PC-3 (cell line): ENCODE data around the gene ZBTB16. TPM values are rescaled to one million over a fixed set of nuclear protein-coding genes. Genes with fewer than 3 reads are reported as not detected.

Experiments used
- ATAC-seq: fragments of 200-7000 bp; cut with Tn5 transposase; 2 replicates; pipeline ENCODE4 v1.9.1; 2020; ENCODE audit warnings: mild to moderate bottlenecking, moderate library complexity
- BruUV-seq: library from RNA; stranded (reverse); fragments of 400-500 nt; replicated peaks from 2 replicates; lab custom pipeline; 2021; lab: Mats Ljungman, UMichigan
- CTCF ChIA-PET: fragments of 300-600 bp; sonication (Branson Sonifier 250); formaldehyde crosslinking; loops from one replicate; lab custom pipeline; 2022; ENCODE audit warnings: antibody characterized with exemption; lab: Charles Lee
- POLR2A ChIA-PET: fragments of 300-600 bp; sonication (Branson Sonifier 250); formaldehyde crosslinking; loops from one replicate; lab custom pipeline; 2022; ENCODE audit warnings: antibody characterized with exemption; ENCODE audit not compliant: unreplicated experiment; lab: Charles Lee
- DNase-seq: peaks from one replicate; pipeline ENCODE4 v3.0.0-alpha.2; 2015
- H2AFZ ChIP-seq: fragments of 300-600 bp; sonication (generic); 2 replicates; pipeline ENCODE4 v1.6.0; 2016; ENCODE audit warnings: antibody characterized with exemption, low read length
- H3F3A ChIP-seq: fragments of 300-600 bp; sonication (generic); one replicate; pipeline ENCODE4 v1.6.0; 2017; ENCODE audit warnings: antibody characterized with exemption, low read length, control low read depth, mild to moderate bottlenecking; ENCODE audit not compliant: unreplicated experiment
- H3K27ac ChIP-seq: fragments of 300-600 bp; sonication (generic); 2 replicates; pipeline ENCODE4 v1.5.1; 2016; ENCODE audit warnings: mild to moderate bottlenecking, low read length
- H3K27me3 ChIP-seq: fragments of 300-600 bp; sonication (generic); 2 replicates; pipeline ENCODE4 v1.6.1; 2016; ENCODE audit warnings: low read length, mixed read lengths
- H3K36me3 ChIP-seq: fragments of 300-600 bp; sonication (generic); 2 replicates; pipeline ENCODE4 v1.6.1; 2016; ENCODE audit warnings: low read depth, mixed run types, low read length, mixed read lengths
- H3K4me1 ChIP-seq: fragments of 300-600 bp; sonication (generic); 2 replicates; pipeline ENCODE4 v1.5.1; 2016; ENCODE audit warnings: low read length; ENCODE audit not compliant: insufficient read depth
- H3K4me2 ChIP-seq: fragments of 300-600 bp; sonication (generic); 2 replicates; pipeline ENCODE4 v1.6.0; 2016; ENCODE audit warnings: low read length
- H3K4me3 ChIP-seq: fragments of 300-600 bp; sonication (generic); 2 replicates; pipeline ENCODE4 v1.5.1; 2016; ENCODE audit warnings: mild to moderate bottlenecking, low read length, mixed read lengths
- H3K79me2 ChIP-seq: fragments of 300-600 bp; sonication (generic); 2 replicates; pipeline ENCODE4 v1.6.1; 2017; ENCODE audit warnings: low read length, mixed read lengths
- H3K9ac ChIP-seq: fragments of 300-600 bp; sonication (generic); 2 replicates; pipeline ENCODE4 v1.6.0; 2016; ENCODE audit warnings: mild to moderate bottlenecking, low read length
- H3K9me2 ChIP-seq: fragments of 300-600 bp; sonication (generic); replicated peaks from 2 replicates; pipeline ENCODE4 v1.6.1; 2016; ENCODE audit warnings: mixed run types, low read length, mixed read lengths
- H3K9me3 ChIP-seq: fragments of 300-600 bp; sonication (generic); 2 replicates; pipeline ENCODE4 v1.6.1; 2016; ENCODE audit warnings: low read length, mixed read lengths
- H4K20me1 ChIP-seq: fragments of 300-600 bp; sonication (generic); 2 replicates; pipeline ENCODE4 v1.6.1; 2016; ENCODE audit warnings: low read length, mixed read lengths
- CTCF ChIP-seq: fragments of 300-600 bp; sonication (generic); conservative IDR thresholded peaks from 2 replicates; pipeline ENCODE4 v1.5.1; 2017; ENCODE audit warnings: antibody characterized with exemption, low read depth, mild to moderate bottlenecking, low read length
- EZH2 ChIP-seq: fragments of 300-600 bp; sonication (generic); IDR thresholded peaks from one replicate; pipeline ENCODE4 v1.6.1; 2017; ENCODE audit warnings: antibody characterized with exemption, mild to moderate bottlenecking, low read length; ENCODE audit not compliant: unreplicated experiment
- EZH2phosphoT487 ChIP-seq: fragments of 300-600 bp; sonication (generic); IDR thresholded peaks from 2 replicates; pipeline ENCODE4 v1.6.1; 2018; ENCODE audit warnings: mild to moderate bottlenecking, antibody characterized with exemption, low read length, borderline replicate concordance
- intact Hi-C: fragments of 100-400 bp; cut with micrococcal nuclease; formaldehyde crosslinking; loops from 2 replicates; pipeline ENCODE4 v1.9.0; 2023
- total RNA-seq: library from RNA; depleted of rRNA; stranded (reverse); fragments of >200 nt; gene quantifications from 2 replicates; pipeline ENCODE4 v1.2.3, GENCODE V29; 2014

ZBTB16 gene
- total RNA-seq, 1 experiment from 2014 or later = not detected

DNA sequence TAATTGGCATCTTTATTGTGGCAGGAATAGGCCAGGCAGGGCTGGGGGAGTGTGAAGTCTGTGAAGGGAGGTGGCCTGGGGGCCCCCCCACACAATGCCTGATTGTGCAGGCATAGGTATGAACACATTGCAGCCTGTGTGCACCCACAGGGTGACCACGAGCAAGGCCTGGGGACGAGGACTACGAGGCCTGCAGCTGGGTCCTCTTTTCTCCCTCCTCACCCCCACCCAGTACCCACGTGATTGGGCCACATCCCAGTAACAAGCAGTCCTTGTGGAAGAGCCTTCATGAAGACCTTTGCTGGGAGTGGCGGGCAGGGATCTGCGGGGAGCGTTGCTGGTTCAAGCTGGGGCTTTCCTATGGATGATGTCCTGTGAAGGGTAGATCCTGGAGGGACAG lies 29.3 kb downstream of the ZBTB16 start:
- Histone ChIP-seq H3K4me3 (no peak overlapping the region), H3K4me2 (no peak overlapping the region), H3K9me3 (no peaks in the 10 kb centered on the region), H3K27me3 (peaks cover 47% of the 10 kb centered on the region), H3K9me2 (no peaks in the 10 kb centered on the region), H3F3A (no peaks in the 10 kb centered on the region), H3K36me3 (no peaks in the 10 kb centered on the region), H4K20me1 (no peaks in the 10 kb centered on the region), H3K27ac (no peak overlapping the region), H3K9ac (no peak overlapping the region), H2AFZ (no peak overlapping the region), H3K4me1 (no peaks in the 10 kb centered on the region), H3K79me2 (no peaks in the 10 kb centered on the region)
- DNase-seq (no peak), ATAC-seq (no peak)
- ChIA-PET CTCF (no interaction called here), POLR2A (no interaction called here)
- intact Hi-C loops = no loop called here
- no TSS peak for BruUV-seq
- TF ChIP-seq EZH2phosphoT487 = no peak
- TF ChIP-seq CTCF = no peak
- TF ChIP-seq EZH2 = no peak

DNA sequence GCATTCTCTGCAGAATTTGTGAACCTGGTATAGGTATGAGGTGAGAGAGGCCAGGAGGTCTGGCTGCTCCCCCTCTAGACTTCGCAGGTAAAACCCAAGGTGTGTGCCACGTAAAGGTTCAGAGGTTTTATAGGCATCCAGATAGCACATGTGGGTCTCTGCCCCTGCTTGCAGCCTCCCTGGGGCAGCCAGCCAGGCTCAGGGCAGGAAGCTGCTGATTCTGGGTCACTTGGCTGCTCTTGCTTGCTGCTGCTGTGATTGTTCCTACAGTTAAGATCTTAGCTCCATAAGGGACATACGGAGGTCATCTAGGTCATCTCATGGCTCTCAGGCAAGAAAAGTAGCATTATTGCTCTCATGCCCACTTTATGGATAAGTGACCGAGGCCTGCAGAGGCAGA lies 30.2 kb downstream of the ZBTB16 start:
- ChIA-PET POLR2A (no interaction called here), CTCF (no interaction called here)
- Histone ChIP-seq H3K4me1 (no peaks in the 10 kb centered on the region), H3K36me3 (no peaks in the 10 kb centered on the region), H2AFZ (no peak overlapping the region), H3K27me3 (peaks cover 43% of the 10 kb centered on the region), H4K20me1 (no peaks in the 10 kb centered on the region), H3K4me3 (no peak overlapping the region), H3K9me2 (no peaks in the 10 kb centered on the region), H3K79me2 (no peaks in the 10 kb centered on the region), H3F3A (no peaks in the 10 kb centered on the region), H3K9ac (no peak overlapping the region), H3K4me2 (no peak overlapping the region), H3K9me3 (no peaks in the 10 kb centered on the region), H3K27ac (no peak overlapping the region)
- intact Hi-C loops = no loop called here
- BruUV-seq = no TSS peak
- DNase-seq (no peak), ATAC-seq (no peak)
- no peak for TF ChIP-seq CTCF
- TF ChIP-seq EZH2 = no peak
- no peak for TF ChIP-seq EZH2phosphoT487

GRCh38 chr11:114090225-114090910 lies 30.9 kb downstream of the ZBTB16 start:
- DNase-seq (no peak), ATAC-seq (no peak)
- Histone ChIP-seq H3K4me1 (no peaks in the 10 kb centered on the region), H4K20me1 (no peaks in the 10 kb centered on the region), H3K9me3 (no peaks in the 10 kb centered on the region), H3K9me2 (no peaks in the 10 kb centered on the region), H3K4me3 (no peak overlapping the region), H3K4me2 (no peak overlapping the region), H3F3A (no peaks in the 10 kb centered on the region), H3K79me2 (no peaks in the 10 kb centered on the region), H2AFZ (no peak overlapping the region), H3K9ac (no peak overlapping the region), H3K27me3 (peaks cover 45% of the 10 kb centered on the region), H3K27ac (no peak overlapping the region), H3K36me3 (no peaks in the 10 kb centered on the region)
- no TSS peak for BruUV-seq
- TF ChIP-seq CTCF = no peak
- TF ChIP-seq EZH2phosphoT487 = no peak
- TF ChIP-seq EZH2 = no peak
- intact Hi-C loops = no loop called here
- ChIA-PET POLR2A (no interaction called here), CTCF (no interaction called here)
